HG03095 (cell line): ENCODE data around the gene GNB1.
"Not testable (repeated sequence)": the region's sequence is repeated elsewhere in the genome, so short reads cannot be mapped to it uniquely, and the experiment has no call there.

Experiments
- ATAC-seq: cut with Tn5 transposase; IDR thresholded peaks from one replicate; pipeline ENCODE4 v1.9.1; 2021; ENCODE audit warnings: moderate library complexity; ENCODE audit not compliant: unreplicated experiment

Gene GNB1

DNA sequence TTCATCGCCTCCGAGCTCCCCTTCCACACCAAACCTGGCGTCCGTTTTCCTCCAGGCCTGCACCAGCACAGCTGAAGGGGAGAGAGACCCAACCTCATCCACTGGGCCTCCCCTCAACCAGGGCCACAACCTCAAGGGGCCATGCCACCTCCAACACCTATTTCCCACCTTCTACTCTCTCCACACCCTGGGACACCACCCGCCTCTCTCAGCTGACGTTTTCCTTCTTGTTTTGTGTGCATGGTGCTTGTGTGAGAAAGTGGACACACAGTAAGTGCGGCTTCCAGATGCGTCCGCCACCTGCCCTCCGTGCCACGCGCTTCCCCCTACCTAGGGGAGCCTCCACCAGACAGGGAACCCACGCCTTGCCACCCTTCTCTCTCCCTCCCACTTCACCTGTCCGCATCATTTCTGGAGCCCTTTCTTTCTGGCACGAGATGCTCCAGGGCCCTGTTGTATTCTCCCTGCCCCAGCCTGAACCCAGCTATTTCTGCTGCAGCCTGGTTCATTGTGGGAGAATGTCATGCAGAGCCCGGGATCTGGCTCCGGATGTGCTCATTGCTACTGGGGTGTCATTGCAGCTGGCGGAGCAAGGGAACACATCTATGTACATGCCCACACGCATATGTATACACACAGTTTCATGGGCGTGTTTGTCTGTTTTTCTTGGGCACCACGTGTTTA, 1.3 kb upstream of the GNB1 start:
- no peak for ATAC-seq

DNA sequence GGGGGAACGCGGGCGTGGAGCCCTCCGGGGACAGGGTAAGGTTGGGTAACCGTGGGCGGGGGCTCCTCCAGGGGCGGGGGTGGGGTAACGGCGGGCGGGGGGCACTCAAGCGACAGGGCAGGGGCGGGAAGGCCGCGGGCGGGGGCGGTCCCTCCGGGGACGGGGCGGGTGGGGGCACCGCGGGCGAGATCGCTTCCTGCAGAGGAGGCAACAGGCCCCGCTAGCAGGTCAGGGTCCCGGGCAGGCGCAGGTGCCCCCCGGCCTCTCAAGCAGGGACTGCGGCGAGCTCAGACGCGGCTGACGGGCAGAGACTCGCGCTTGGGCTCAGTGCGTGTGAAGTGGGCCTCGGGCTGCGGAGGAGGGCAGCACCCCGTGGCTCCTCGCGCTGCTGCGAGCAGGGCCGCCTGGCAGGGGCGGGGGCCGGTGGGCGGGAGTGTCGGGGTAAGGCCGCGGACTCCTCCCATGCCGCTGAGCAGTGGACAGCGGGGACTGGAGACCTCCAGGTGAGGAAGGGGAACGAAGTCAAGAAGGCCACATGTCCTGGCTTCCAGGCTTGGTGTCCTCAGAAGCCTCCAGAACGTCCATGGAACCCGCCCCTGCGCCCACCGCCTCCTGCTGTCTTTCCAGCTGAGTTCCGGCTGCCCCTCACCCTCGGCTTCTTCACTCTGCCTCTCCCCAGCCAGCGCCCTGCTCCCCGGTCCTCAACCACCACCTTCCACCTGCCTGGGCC, 627 bp upstream of the GNB1 start:
- no peak for ATAC-seq

DNA sequence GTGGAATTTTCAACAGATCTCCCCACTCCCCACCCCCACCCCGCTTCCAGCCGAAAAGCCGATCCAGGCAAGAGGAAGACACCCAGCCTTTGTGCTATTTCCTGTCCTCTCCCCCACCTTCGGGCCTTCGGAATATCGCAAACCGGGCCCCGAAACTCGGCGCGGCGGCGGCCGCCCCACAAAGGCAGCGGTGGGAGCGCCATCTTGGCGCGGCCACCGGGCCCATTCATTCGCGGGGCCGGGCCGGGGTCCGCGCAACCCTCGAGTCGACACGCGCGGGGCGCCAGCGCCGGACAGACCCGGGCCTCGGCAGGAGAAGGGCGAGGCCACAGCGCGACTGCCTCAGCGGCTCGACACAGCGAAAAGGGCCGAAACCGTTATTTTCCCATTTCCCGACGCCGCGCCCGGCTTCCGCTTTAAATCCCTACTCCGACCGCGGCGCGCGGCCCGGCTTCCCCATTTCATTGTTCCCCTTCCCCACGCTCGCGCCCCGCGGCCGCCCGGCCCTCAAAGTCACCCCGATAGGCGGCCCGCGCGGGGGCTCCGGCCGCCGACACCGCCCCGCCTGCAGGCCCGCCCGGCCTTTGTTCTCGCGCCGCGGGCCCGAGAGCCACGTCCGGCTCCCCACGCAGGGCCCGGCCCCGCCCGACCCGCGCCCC, 911 bp downstream of the GNB1 start:
- peak; percentile 31 for ATAC-seq

DNA sequence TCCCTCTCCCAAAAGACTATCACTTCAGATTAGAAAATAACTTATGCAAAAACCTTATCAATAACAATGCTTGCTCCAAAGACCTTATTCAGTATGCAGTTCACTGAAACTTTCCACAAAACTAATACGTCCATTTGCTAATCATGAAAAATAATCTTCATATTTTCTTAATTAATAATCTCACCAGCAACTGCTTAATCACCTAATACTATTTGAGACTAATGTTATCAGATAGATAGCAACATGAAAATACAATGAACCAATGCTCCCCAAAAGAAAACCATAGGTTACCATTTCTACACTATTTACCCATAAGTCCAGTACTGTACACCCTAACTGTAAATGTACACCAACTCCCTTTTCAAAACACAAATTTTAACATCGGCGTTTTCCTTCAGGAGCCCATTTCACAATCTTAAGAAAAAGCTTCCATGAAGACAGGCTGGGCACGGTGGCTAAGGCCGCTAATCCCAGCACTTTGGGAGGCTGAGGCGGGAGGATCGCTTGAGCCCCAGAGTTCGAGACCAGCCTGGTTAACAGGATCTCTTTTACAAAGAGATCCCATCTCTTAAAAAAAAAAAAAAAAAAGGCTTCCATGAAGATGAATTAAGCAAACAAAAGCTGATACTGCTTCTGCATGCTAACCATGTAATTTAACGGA, 1.7 kb downstream of the GNB1 start:
- no peak for ATAC-seq

DNA sequence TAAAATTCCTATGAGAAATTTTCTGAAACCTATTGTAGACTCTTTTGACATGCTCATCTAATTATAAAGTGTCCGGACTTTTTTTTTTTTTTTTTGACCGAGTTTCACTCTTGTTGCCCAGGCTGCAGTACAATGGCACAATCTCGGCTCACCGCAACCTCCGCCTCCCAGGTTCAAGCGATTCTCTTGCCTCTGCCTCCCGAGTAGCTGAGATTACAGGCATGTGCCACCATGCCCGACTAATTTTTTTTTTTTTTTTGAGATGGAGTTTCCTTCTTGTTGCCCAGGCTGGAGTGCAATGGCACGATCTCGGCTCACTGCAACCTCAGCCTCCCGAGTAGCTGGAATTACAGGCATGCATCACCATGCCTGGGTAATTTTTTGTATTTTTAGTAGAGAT, 7.0 kb downstream of the GNB1 start:
- not testable (repeated sequence) for ATAC-seq

DNA sequence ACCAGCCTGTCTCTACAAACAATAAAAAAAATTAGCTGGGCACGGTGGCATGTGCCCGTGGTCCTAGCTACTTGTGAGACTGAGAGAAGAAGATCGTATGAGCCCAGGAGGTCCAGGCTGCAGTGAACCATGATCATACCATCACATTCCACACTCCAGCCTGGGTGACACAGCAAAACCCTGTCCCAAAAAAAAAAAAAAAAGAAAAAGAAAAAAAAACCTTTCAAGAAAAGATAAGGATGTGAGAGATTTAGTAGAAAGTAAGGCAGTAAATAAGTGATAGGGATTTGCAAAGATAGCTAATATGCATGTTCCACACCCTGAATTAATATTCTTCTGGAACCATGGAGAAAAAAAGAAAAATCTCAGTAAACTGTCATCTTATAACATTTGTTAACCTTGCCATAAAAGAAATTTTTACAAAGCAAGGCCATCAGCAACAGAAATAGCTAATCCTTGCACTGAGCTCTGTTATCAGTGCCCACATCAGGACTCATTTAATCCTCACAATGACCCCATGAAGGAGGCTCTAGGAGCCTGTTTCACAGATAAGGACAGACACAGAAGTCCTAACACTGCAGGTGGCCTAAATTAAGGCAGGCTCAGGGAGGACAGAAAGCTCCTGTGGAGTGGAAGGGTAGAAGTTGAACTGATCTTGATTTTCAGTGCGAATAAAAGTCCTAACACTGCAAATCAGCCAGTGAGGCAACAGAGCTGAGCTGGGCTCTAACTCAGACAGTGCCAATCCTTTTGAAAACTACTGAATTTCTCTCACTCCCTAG, 7.6 kb downstream of the GNB1 start:
- ATAC-seq, result no peak

DNA sequence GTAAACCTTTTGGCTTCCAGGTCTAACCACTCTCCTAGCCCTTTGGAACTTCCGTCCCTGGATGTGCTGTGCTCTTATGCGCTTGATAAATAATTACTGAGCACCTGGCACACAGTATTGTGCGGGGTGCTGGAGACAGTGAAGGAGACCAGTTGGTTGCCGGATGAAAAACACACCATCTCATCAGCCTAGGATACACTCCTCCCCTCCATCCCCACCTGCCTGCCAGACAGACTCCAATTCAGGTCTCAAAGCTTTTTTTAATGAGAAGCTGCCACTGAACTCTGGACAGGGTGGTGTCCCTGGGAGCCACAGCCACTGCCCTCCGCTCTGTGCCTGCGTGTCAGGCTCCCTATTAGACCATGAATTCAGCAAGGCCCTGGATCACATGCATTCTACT, 9.2 kb downstream of the GNB1 start:
- ATAC-seq, result no peak

DNA sequence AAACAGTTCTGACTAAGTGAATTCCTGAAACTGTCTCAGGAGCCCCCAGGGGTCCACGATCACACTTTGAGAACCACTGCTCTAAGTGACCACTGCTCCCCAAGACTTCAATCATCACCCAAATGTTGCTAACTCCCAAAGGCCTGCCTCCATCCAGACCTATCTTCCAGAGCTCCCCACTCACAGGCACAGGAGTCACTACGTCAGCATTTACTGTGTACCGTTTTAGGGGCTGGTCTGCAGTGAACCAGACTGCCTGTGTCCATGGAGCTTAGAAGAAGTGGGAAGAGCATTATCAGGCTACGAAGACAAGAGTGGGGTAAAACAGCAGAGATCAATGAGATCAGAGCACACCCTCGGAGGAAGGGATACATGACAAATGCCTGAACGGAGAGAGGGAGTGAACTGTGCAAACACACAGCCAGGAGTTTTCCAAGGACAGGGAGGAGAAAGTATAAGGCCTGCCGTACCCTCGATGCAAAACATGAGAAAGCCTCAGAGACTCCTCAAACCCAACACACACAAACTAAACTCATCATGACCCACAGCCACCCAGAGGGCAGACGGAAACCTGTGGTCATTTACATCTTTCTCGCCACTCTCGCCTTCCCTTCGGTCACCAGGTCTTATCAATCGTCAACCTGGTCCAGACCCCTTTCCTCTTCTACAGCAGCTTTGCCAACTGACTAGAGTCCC, 10.1 kb downstream of the GNB1 start:
- no peak for ATAC-seq

DNA sequence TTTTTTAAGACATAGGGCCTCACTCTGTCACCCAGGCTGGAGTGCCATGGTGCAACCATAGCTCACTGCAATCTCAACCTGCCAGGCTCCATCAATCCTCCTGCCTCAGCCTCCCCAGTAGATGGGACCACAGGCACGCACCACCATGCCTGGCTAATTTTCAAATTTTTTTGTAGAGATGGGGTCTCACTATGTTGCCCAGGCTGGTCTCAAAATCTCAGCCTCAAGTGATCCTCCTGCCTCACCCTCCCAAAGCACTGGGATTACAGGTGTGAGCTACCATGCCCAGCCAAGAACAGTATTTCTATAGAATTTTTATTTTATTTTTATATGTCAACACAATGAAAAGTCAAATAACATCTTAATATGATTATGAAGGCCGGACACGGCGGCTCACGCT, 10.9 kb downstream of the GNB1 start:
- ATAC-seq, result no peak

DNA sequence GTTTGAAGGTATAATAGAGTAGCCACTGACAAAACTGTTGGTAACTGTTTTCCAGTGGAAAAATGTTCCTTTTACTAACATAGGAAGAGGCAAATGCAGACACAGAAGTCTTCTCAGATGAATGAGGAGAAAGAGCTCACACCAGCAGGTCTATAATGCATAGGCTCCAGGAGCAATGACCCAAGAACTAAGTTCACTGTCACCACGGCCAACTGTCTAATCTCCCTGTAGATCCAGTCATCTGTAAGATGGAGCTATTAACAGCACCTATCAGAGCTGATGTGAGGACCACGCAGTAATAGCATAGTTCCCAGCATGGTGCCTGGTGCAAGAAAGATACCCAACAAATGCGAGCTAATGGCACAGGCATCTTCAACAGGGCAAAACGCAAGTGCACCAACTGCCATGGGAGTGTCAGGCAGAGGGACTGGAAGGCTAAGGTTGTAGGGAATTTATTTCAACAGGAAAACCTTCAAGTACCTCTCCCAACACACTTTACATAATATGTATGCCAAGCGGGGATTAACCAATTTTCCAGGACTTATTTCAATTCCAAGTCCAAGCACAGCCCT, 12.9 kb downstream of the GNB1 start:
- ATAC-seq, result no peak

DNA sequence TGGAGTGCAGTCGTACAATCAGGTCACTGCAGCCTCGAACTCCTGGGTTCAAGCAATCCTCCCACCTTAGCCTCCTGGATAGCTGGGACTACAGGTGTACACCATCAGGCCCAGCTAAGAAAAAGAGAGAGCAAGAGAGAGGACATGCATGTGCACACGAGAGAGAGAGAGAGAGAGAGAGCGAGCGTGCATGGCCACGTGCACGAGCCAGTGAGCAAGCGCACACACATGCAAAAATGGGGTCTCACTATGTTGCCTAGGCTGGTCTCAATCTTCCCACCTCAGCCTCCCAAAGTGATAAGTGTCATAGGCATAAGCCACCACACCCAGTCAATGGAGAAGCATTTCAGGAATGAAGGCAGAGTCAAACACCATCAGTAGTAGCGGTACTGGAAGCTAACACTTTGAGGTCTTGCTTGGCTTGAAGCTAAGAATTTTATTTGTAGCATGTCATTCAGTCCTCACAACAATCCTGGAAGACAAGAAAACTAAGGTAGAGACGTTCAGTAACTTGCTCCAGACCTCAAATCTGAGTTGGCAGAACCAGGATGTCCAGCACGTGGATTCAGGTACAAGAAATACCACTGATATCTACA, 14.5 kb downstream of the GNB1 start:
- no peak for ATAC-seq

DNA sequence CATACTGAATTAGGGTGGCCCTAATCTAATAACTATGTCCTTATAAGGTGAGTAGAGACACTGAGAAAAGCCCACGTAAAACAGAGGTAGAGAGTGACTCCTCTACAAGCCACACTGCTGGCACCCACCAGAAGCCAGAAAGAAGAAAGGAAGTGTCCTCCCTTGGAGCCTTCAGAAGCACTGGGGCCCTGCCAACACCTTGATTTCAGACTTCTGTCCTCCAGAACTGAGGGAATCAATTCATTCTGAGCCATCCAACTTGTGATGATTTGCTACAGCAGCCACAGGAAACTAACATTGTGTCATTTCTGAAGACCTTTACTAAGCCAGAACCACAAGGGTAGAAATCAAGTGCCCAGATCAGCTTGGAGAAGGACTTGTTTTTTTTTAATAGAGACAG, 15.0 kb downstream of the GNB1 start:
- ATAC-seq, result no peak

DNA sequence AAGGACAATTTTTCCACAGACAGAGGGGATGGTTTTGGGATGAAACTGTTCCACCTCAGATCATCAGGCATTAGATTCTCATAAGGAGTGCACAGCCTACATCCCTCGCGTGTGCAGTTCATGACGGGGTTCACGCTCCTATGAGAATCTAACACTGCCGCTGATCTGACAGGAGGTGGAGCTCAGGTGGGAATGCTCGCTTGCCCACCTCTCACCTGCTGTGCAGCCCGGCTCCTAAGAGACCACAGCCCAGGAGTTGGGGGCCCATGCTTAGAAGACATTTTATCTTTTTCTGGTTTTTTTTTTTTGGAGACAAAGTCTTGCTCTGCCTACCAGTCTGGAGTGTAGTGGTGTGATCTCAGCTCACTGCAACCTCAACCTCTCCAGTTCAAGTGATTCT, 16.0 kb downstream of the GNB1 start:
- ATAC-seq, result no peak

DNA sequence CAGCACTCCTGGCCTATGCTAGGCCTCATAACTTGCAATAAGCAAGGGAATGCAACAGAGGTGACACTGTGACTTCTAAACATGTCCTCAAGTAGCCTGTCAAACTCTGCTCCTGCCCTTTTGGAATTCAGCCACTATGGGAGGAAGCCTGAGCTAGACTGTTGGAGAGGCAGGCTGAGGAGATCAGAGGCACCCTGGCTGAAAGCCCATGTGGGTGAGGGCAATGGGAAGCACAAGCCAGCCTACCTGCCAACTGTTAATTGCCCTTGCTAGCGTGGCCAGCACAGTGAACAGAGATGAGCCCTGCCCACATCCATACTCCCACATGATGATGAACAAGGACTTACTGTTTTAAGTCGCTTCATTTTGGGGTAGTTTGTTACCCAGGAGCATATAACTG, 17.7 kb downstream of the GNB1 start:
- no peak for ATAC-seq

DNA sequence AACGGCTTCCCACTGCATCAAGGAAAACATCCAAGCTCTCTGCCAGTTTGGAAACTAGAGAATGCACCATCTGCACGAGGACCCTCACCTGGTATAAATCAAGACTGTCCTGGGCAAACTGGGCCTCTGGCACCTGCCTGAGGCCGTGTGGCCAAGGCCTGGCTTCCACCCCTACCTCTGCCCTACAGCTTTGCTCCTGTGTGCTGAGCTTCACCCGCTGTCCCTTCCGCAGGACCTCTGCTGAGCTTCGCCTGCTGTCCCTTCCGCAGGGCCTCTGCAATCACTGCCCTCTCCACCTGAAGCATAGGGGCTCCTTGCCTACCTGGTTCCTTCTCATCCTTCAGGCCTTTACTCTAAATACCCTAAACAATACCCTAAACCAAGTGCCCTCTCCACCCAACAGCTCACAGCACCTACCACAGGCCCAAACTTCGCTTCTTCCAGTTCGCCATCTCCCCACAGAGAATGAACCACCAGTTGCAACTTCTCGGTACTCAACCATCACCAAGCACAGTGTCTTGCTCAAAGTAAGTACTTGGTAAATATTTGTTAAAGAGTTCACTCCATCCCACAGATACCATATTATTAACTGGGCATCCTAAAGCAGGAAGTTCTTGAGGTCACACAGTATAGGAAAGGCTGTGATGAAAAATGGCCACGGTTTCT, 18.4 kb downstream of the GNB1 start:
- no peak for ATAC-seq

DNA sequence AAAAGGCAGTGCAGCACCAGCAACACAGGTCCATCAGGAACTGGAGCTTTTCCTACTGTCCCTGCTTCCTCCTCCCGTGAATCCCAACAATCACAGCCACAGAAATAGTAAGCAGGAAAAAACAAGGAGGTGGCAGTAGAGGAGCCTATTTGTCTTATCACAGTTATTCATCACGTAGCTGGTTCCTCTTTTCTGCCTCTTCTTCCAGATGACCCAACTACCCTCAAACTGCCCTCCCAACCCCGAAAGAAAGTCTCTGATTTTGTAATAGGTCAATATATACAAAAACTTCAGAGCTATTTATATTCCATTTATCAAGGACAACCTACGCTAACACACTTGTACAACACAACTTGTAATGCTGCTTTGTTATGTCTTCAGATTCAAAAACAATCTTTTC, 21.4 kb downstream of the GNB1 start:
- no peak for ATAC-seq

DNA sequence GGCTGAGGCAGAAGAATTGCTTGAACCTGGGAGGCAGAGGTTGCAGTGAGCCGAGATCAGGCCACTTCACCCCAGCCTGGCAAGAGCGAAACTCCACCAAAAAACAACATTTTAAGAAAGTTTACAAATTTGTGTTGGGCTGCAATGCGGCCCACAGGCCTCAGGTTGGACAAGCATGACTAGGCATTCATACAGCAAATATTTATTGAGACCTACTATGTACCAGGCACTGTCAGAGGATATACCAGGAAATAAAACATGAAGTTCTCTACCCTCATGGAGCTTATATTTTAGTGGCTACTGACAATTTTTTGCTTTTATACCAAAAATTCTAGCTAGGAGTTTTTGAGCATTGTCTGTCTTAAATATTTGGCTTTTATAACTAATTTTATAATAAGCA, 23.7 kb downstream of the GNB1 start:
- no peak for ATAC-seq

DNA sequence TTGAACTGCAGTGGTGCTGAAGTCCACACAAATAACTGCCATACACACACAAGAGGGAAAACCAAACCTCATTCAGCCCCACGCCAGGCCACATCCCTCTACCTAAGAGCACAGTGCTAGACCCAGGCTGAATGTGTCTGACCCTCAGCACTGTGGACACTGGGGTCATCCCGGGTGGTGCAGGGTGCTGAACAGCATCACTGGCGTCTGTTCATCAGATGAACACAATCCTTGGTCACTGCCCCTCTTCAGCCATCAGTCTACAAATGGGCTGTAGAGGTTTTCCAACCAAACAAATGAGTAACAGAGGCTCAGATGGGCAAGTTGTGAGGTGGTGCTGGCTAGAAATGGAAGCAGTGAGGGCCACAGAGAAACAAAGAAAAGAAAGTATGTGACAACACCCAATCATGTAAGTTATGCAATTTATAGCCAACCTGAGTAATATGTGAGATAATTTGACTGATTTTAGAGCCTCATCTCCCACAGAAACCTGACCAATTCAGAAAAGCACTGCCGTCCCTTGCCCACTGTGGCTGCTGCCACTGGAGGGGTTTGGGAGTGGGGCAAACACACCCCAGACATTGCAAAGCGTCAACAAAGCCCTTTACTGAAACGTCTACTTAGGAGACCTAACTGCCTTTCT, 27.9 kb downstream of the GNB1 start:
- ATAC-seq, result no peak
